WTC11 (cell line): ENCODE data around the gene SLC16A8. TPM values are rescaled to one million over a fixed set of nuclear protein-coding genes. Genes with fewer than 3 reads are reported as not detected.

Source experiments
- ATAC-seq: fragments of 200-7000 bp; cut with Tn5 transposase; 2 replicates; pipeline ENCODE4 v1.10.0; 2021; ENCODE audit warnings: mild to moderate bottlenecking, moderate library complexity
- CTCF ChIA-PET: fragments of 300-600 bp; sonication (Branson Sonifier 250); formaldehyde crosslinking; loops from one replicate; lab custom pipeline; 2021; ENCODE audit warnings: antibody characterized with exemption; lab: Charles Lee
- POLR2A ChIA-PET: fragments of 350-600 bp; sonication (Branson Sonifier 250); formaldehyde crosslinking; loops from one replicate; lab custom pipeline; 2021; ENCODE audit warnings: antibody characterized with exemption; lab: Charles Lee
- DNase-seq: peaks from one replicate; pipeline ENCODE4 v3.0.0; 2021; ENCODE audit warnings: low spot score
- H3K27ac Mint-ChIP-seq: 2 replicates; pipeline ENCODE4 v1.8.0; 2021; ENCODE audit warnings: mixed read lengths
- H3K27me3 Mint-ChIP-seq: 2 replicates; pipeline ENCODE4 v1.8.0; 2021; ENCODE audit warnings: low read depth, mild to moderate bottlenecking, moderate library complexity, mixed read lengths
- H3K36me3 Mint-ChIP-seq: 2 replicates; pipeline ENCODE4 v1.8.0; 2021; ENCODE audit warnings: mixed read lengths
- H3K4me1 Mint-ChIP-seq: 2 replicates; pipeline ENCODE4 v1.8.0; 2022; ENCODE audit warnings: mixed read lengths
- H3K4me3 Mint-ChIP-seq: 2 replicates; pipeline ENCODE4 v1.8.0; 2021; ENCODE audit warnings: mild to moderate bottlenecking, moderate library complexity, mixed read lengths
- H3K9me3 Mint-ChIP-seq: 2 replicates; pipeline ENCODE4 v1.8.0; 2021; ENCODE audit warnings: mixed read lengths
- ATF1 ChIP-seq: sonication (generic); formaldehyde crosslinking; IDR thresholded peaks from 2 replicates; pipeline ENCODE4 v1.8.1; 2023; ENCODE audit warnings: mild to moderate bottlenecking, moderate library complexity, missing genetic modification reagents
- E2F1 ChIP-seq: sonication (generic); formaldehyde crosslinking; IDR thresholded peaks from 2 replicates; pipeline ENCODE4 v1.8.0; 2022; ENCODE audit warnings: mild to moderate bottlenecking, missing genetic modification reagents
- ELF4 ChIP-seq: sonication (generic); formaldehyde crosslinking; IDR thresholded peaks from 2 replicates; pipeline ENCODE4 v1.8.1; 2022; ENCODE audit warnings: low read depth, mild to moderate bottlenecking, moderate library complexity, missing genetic modification reagents
- EMX1 ChIP-seq: fragments of 250-450 bp; sonication (Bioruptor Pico); IDR thresholded peaks from 2 replicates; pipeline ENCODE4 v1.8.0; 2021; ENCODE audit warnings: mild to moderate bottlenecking
- FOXJ3 ChIP-seq: sonication (generic); formaldehyde crosslinking; IDR thresholded peaks from 2 replicates; pipeline ENCODE4 v1.9.0; 2021; ENCODE audit warnings: missing genetic modification reagents, mild to moderate bottlenecking, borderline replicate concordance
- GTF2I ChIP-seq: fragments of 250-450 bp; sonication (Bioruptor Pico); conservative IDR thresholded peaks from 2 replicates; pipeline ENCODE4 v1.4.0; 2021; ENCODE audit warnings: mild to moderate bottlenecking
- HMGA2 ChIP-seq: fragments of 250-450 bp; sonication (Bioruptor Pico); IDR thresholded peaks from 2 replicates; pipeline ENCODE4 v1.4.0; 2021; ENCODE audit warnings: mild to moderate bottlenecking, moderate library complexity
- NFATC4 ChIP-seq: fragments of 250-450 bp; sonication (Bioruptor Pico); IDR thresholded peaks from 2 replicates; pipeline ENCODE4 v1.9.0; 2021; ENCODE audit warnings: mild to moderate bottlenecking
- NR2C2 ChIP-seq: sonication (generic); formaldehyde crosslinking; IDR thresholded peaks from 2 replicates; pipeline ENCODE4 v1.8.0; 2022; ENCODE audit warnings: mild to moderate bottlenecking, missing genetic modification reagents
- NR3C1 ChIP-seq: sonication (generic); formaldehyde crosslinking; conservative IDR thresholded peaks from 2 replicates; pipeline ENCODE4 v1.8.1; 2023; ENCODE audit warnings: low read depth, mild to moderate bottlenecking, missing genetic modification reagents
- OVOL2 ChIP-seq: fragments of 250-450 bp; sonication (Bioruptor Pico); IDR thresholded peaks from 2 replicates; pipeline ENCODE4 v1.9.0; 2021; ENCODE audit warnings: mild to moderate bottlenecking, borderline replicate concordance
- RELA ChIP-seq: sonication (generic); formaldehyde crosslinking; IDR thresholded peaks from 2 replicates; pipeline ENCODE4 v1.8.1; 2022; ENCODE audit warnings: missing genetic modification reagents, mild to moderate bottlenecking, borderline replicate concordance
- SP1 ChIP-seq: sonication (generic); formaldehyde crosslinking; conservative IDR thresholded peaks from 2 replicates; pipeline ENCODE4 v1.8.1; 2022; ENCODE audit warnings: missing genetic modification reagents
- TEAD4 ChIP-seq: sonication (generic); formaldehyde crosslinking; IDR thresholded peaks from 2 replicates; pipeline ENCODE4 v1.8.0; 2022; ENCODE audit warnings: mild to moderate bottlenecking, missing genetic modification reagents
- ZMAT4 ChIP-seq: fragments of 250-450 bp; sonication (Bioruptor Pico); IDR thresholded peaks from 2 replicates; pipeline ENCODE4 v1.9.0; 2021; ENCODE audit warnings: mild to moderate bottlenecking
- ZNF317 ChIP-seq: sonication (generic); formaldehyde crosslinking; IDR thresholded peaks from 2 replicates; pipeline ENCODE4 v1.8.1; 2023; ENCODE audit warnings: low read depth, mild to moderate bottlenecking, moderate library complexity, missing genetic modification reagents, borderline replicate concordance
- ZNF416 ChIP-seq: fragments of 250-450 bp; sonication (Bioruptor Pico); IDR thresholded peaks from 2 replicates; pipeline ENCODE4 v1.9.0; 2021; ENCODE audit warnings: mild to moderate bottlenecking, inconsistent platforms
- total RNA-seq: library from RNA; stranded (reverse); gene quantifications from 3 replicates; pipeline ENCODE4 v1.2.3, GENCODE V29; 2021
- TF ChIP-seq, protein P1 (sequence below): sonication (generic); formaldehyde crosslinking; IDR thresholded peaks from 2 replicates; pipeline ENCODE4 v1.8.0; 2023; ENCODE audit warnings: missing genetic modification reagents
- TF ChIP-seq, protein P2 (sequence below): fragments of 250-450 bp; sonication (Bioruptor Pico); IDR thresholded peaks from 2 replicates; pipeline ENCODE4 v1.8.0; 2021; ENCODE audit warnings: mild to moderate bottlenecking
- TF ChIP-seq, protein P3 (sequence below): sonication (generic); formaldehyde crosslinking; IDR thresholded peaks from 2 replicates; pipeline ENCODE4 v1.8.0; 2022; ENCODE audit warnings: mild to moderate bottlenecking, missing genetic modification reagents
- TF ChIP-seq, protein P4 (sequence below): sonication (generic); formaldehyde crosslinking; IDR thresholded peaks from 2 replicates; pipeline ENCODE4 v1.8.0; 2023; ENCODE audit warnings: missing genetic modification reagents, mild to moderate bottlenecking, borderline replicate concordance

SLC16A8 gene
- total RNA-seq, 1 experiment from 2014 or later: 0.57 TPM

GRCh38 chr22:38081941-38082828 is 1.8 kb downstream of the SLC16A8 start:
- DNase-seq (no peak), ATAC-seq (no peak; the same call in 1 of the 2 replicates)
- Mint-ChIP-seq H3K4me3 (no peak overlapping the region; the same call in 1 of the 2 replicates), H3K36me3 (no peaks in the 10 kb centered on the region), H3K27ac (no peak overlapping the region), H3K9me3 (no peaks in the 10 kb centered on the region), H3K27me3 (peaks cover 24% of the 10 kb centered on the region), H3K4me1 (peaks cover 4% of the 10 kb centered on the region; the same call in 1 of the 2 replicates)
- TF ChIP-seq SP1 (no peak), GTF2I (CRISPR knock-in tag) (0 out of 2 replicates have a peak, but pooled peaks have one; percentile 8)
- ChIA-PET CTCF (interaction anchor here (0.6 to 14.3 kb wide), 5 partner anchors 19 to 331 kb away, joined by 3 to 183 read pairs (median 6); no protein-coding TSS in a partner anchor), POLR2A (no interaction called here)

- Mint-ChIP-seq H3K4me3 (no peak overlapping the region; the same call in 1 of the 2 replicates), H3K4me1 (peaks cover 4% of the 10 kb centered on the region; the same call in 1 of the 2 replicates), H3K9me3 (no peaks in the 10 kb centered on the region), H3K27me3 (peaks cover 24% of the 10 kb centered on the region), H3K27ac (no peak overlapping the region), H3K36me3 (no peaks in the 10 kb centered on the region)
- DNase-seq: no peak
- TF ChIP-seq ZNF317 (CRISPR knock-in tag): no peak
- TF ChIP-seq RELA (CRISPR knock-in tag): no peak
- TF ChIP-seq, protein P1, sequence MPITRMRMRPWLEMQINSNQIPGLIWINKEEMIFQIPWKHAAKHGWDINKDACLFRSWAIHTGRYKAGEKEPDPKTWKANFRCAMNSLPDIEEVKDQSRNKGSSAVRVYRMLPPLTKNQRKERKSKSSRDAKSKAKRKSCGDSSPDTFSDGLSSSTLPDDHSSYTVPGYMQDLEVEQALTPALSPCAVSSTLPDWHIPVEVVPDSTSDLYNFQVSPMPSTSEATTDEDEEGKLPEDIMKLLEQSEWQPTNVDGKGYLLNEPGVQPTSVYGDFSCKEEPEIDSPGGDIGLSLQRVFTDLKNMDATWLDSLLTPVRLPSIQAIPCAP: no peak
- TF ChIP-seq OVOL2 (CRISPR knock-in tag): no peak
- TF ChIP-seq E2F1 (CRISPR knock-in tag): no peak
- TF ChIP-seq, protein P2, sequence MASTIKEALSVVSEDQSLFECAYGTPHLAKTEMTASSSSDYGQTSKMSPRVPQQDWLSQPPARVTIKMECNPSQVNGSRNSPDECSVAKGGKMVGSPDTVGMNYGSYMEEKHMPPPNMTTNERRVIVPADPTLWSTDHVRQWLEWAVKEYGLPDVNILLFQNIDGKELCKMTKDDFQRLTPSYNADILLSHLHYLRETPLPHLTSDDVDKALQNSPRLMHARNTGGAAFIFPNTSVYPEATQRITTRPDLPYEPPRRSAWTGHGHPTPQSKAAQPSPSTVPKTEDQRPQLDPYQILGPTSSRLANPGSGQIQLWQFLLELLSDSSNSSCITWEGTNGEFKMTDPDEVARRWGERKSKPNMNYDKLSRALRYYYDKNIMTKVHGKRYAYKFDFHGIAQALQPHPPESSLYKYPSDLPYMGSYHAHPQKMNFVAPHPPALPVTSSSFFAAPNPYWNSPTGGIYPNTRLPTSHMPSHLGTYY (CRISPR knock-in tag): no peak
- TF ChIP-seq, protein P3, sequence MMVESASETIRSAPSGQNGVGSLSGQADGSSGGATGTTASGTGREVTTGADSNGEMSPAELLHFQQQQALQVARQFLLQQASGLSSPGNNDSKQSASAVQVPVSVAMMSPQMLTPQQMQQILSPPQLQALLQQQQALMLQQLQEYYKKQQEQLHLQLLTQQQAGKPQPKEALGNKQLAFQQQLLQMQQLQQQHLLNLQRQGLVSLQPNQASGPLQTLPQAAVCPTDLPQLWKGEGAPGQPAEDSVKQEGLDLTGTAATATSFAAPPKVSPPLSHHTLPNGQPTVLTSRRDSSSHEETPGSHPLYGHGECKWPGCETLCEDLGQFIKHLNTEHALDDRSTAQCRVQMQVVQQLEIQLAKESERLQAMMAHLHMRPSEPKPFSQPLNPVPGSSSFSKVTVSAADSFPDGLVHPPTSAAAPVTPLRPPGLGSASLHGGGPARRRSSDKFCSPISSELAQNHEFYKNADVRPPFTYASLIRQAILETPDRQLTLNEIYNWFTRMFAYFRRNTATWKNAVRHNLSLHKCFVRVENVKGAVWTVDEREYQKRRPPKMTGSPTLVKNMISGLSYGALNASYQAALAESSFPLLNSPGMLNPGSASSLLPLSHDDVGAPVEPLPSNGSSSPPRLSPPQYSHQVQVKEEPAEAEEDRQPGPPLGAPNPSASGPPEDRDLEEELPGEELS (CRISPR knock-in tag): no peak
- TF ChIP-seq NR2C2 (CRISPR knock-in tag): no peak
- no peak for TF ChIP-seq NFATC4 (CRISPR knock-in tag)
- TF ChIP-seq ELF4: no peak
- no peak for TF ChIP-seq SP1
- no peak for TF ChIP-seq EMX1
- TF ChIP-seq, protein P4, sequence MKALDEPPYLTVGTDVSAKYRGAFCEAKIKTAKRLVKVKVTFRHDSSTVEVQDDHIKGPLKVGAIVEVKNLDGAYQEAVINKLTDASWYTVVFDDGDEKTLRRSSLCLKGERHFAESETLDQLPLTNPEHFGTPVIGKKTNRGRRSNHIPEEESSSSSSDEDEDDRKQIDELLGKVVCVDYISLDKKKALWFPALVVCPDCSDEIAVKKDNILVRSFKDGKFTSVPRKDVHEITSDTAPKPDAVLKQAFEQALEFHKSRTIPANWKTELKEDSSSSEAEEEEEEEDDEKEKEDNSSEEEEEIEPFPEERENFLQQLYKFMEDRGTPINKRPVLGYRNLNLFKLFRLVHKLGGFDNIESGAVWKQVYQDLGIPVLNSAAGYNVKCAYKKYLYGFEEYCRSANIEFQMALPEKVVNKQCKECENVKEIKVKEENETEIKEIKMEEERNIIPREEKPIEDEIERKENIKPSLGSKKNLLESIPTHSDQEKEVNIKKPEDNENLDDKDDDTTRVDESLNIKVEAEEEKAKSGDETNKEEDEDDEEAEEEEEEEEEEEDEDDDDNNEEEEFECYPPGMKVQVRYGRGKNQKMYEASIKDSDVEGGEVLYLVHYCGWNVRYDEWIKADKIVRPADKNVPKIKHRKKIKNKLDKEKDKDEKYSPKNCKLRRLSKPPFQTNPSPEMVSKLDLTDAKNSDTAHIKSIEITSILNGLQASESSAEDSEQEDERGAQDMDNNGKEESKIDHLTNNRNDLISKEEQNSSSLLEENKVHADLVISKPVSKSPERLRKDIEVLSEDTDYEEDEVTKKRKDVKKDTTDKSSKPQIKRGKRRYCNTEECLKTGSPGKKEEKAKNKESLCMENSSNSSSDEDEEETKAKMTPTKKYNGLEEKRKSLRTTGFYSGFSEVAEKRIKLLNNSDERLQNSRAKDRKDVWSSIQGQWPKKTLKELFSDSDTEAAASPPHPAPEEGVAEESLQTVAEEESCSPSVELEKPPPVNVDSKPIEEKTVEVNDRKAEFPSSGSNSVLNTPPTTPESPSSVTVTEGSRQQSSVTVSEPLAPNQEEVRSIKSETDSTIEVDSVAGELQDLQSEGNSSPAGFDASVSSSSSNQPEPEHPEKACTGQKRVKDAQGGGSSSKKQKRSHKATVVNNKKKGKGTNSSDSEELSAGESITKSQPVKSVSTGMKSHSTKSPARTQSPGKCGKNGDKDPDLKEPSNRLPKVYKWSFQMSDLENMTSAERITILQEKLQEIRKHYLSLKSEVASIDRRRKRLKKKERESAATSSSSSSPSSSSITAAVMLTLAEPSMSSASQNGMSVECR (CRISPR knock-in tag): no peak
- TF ChIP-seq NR3C1 (CRISPR knock-in tag): no peak
- TF ChIP-seq ZMAT4 (CRISPR knock-in tag): no peak
- TF ChIP-seq ZNF416 (CRISPR knock-in tag): no peak
- TF ChIP-seq TEAD4 (CRISPR knock-in tag): no peak
- TF ChIP-seq ATF1 (CRISPR knock-in tag): no peak
- TF ChIP-seq FOXJ3 (CRISPR knock-in tag): no peak
- no peak for TF ChIP-seq HMGA2
- ChIA-PET POLR2A (no interaction called here), CTCF (interaction anchor here (1.7 to 14.3 kb wide), 3 partner anchors 19 to 33 kb away, joined by 6 to 183 read pairs (median 8); no protein-coding TSS in a partner anchor)
- ATAC-seq: no peak
These were observed 2.4 kb downstream of the SLC16A8 start for GRCh38 chr22:38081636-38081940.
